Stomach (tissue), 4 donors: ENCODE results near the gene AMIGO1.

Experiments
- EP300 ChIP-seq: sonication (generic); formaldehyde crosslinking; IDR thresholded peaks from one replicate; pipeline ENCODE4 v1.6.1; 2017; ENCODE audit warnings: antibody characterized with exemption
- POLR2A ChIP-seq, 4 donors: fragments of 450-650 bp; IDR thresholded peaks; one replicate each; pipeline ENCODE4 v1.6.1; 2016; ENCODE audit warnings: antibody characterized with exemption in 4 of 4, control low read depth in 2 of 4, mild to moderate bottlenecking in 1 of 4, moderate library complexity in 1 of 4
- POLR2AphosphoS5 ChIP-seq, 3 donors: sonication (generic); formaldehyde crosslinking; IDR thresholded peaks; one replicate each; pipeline ENCODE4 v1.6.1; 2016; ENCODE audit warnings: antibody characterized with exemption in 3 of 3
- TF ChIP-seq, protein P1 (sequence below), 7 experiments: fragments of 450-650 bp in 4 of 7; fragments of 200-600 bp in 3 of 7; sonication (generic) in 3 of 7; IDR thresholded peaks; one replicate each; pipeline ENCODE4 v1.5.1; 2016 to 2019; ENCODE audit warnings: antibody characterized with exemption in 7 of 7, control low read depth in 2 of 7, mild to moderate bottlenecking in 1 of 7

DNA sequence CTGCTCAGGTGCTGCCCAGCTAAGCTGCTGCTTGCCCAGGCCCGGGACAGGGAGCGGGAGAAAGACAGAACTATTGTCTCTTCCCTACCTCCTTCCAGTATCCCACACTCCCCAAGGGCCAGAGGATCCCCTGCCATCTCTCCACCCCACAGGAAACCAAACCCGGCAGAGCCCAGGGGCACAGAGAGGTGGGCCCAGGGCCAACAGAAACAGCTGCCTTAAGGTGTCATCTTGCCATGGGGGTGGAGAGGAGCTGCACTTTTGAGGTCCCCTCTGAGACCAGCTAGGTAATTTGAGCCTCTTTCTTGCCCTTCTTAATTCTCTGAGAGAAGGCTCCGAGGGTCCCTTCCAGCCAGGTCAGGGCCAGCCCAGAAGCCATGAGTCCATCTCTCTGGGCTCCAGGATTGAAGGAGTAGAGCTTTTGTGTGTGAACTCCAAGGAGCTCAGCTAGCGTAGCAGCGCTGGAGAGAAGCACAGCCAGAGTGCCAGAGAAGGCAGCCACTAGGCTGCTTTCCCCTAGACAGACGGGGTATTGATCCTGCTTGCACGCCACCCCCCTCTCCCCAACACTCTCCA is 20.4 kb upstream of the AMIGO1 start:
- TF ChIP-seq POLR2A (IDR thresholded peaks at IDR 0.05) (no peak), POLR2AphosphoS5 (IDR thresholded peaks at IDR 0.05) (no peak), EP300 (no peak)
- TF ChIP-seq, protein P1, sequence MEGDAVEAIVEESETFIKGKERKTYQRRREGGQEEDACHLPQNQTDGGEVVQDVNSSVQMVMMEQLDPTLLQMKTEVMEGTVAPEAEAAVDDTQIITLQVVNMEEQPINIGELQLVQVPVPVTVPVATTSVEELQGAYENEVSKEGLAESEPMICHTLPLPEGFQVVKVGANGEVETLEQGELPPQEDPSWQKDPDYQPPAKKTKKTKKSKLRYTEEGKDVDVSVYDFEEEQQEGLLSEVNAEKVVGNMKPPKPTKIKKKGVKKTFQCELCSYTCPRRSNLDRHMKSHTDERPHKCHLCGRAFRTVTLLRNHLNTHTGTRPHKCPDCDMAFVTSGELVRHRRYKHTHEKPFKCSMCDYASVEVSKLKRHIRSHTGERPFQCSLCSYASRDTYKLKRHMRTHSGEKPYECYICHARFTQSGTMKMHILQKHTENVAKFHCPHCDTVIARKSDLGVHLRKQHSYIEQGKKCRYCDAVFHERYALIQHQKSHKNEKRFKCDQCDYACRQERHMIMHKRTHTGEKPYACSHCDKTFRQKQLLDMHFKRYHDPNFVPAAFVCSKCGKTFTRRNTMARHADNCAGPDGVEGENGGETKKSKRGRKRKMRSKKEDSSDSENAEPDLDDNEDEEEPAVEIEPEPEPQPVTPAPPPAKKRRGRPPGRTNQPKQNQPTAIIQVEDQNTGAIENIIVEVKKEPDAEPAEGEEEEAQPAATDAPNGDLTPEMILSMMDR (IDR thresholded peaks at IDR 0.05): no peak
